Ovary (tissue), 1 donor: ENCODE results near the gene PIAS1.

Experiments
- EP300 ChIP-seq: sonication (generic); formaldehyde crosslinking; IDR thresholded peaks from one replicate; pipeline ENCODE4 v1.6.1; 2017; ENCODE audit warnings: antibody characterized with exemption
- POLR2A ChIP-seq: fragments of 450-650 bp; IDR thresholded peaks from one replicate; pipeline ENCODE4 v1.6.1; 2017; ENCODE audit warnings: antibody characterized with exemption, mild to moderate bottlenecking, moderate library complexity

- TF ChIP-seq EP300 (no peak), POLR2A (no peak)
Measured at GRCh38 chr15:68022061-68022460, 32.1 kb upstream of the PIAS1 start.
